ENCODE data around the gene CAPN12. TPM values are rescaled to one million over a fixed set of nuclear protein-coding genes. Genes with fewer than 3 reads are reported as not detected.
A peak's percentile ranks its signal among the peaks of the same experiment; 100 is the strongest.

CAPN12 gene
- total RNA-seq, 1 experiment from 2014 or later: 43.9 TPM

- no peaks in the 10 kb centered on the region for H4K20me1 ChIP-seq (ENCODE audit: insufficient read depth)
- H3K9me3 ChIP-seq (ENCODE audit: insufficient read depth, low read depth): no peaks in the 10 kb centered on the region
- H3K27me3 ChIP-seq (ENCODE audit: insufficient read depth, low read depth): no peaks in the 10 kb centered on the region
- peak overlapping the region; percentile 49; the same call in 1 of the 2 replicates for H3K4me3 ChIP-seq
- ChIA-PET CTCF (no interaction called here), POLR2A (ENCODE audit: unreplicated experiment) (interaction anchor here (0.6 to 0.7 kb wide), 3 partner anchors 95 to 700 kb away, joined by 3 to 6 read pairs (median 5); partner anchors contain the start of genes FBXO17 and RPS16)
- BruUV-seq (replicated peaks): no TSS peak
- intact Hi-C loops (cut with micrococcal nuclease; ENCODE audit: unreplicated experiment): loop anchor here (1.0 to 10.0 kb wide), 2 partner anchors 95 to 221 kb away; partner anchors contain the start of gene ECH1
- TF ChIP-seq EZH2 (IDR thresholded peaks at IDR 0.05; ENCODE audit: low read depth) (no peak), CTCF (conservative IDR thresholded peaks at IDR 0.05) (no peak)
- peak in 1 of 2 experiments; percentile 63 for DNase-seq
- H2AFZ ChIP-seq: no peak overlapping the region
- peaks cover 36% of the 10 kb centered on the region for H3K4me1 ChIP-seq (replicated peaks; ENCODE audit: insufficient read depth)
- H3F3A ChIP-seq (ENCODE audit: insufficient read depth, low read depth): peaks cover 44% of the 10 kb centered on the region
- no peaks in the 10 kb centered on the region for H3K9me2 ChIP-seq (ENCODE audit: insufficient read depth)
- peak overlapping the region; percentile 49 for H3K4me2 ChIP-seq
- H3K36me3 ChIP-seq (ENCODE audit: low read depth): no peaks in the 10 kb centered on the region
- H3K79me2 ChIP-seq (ENCODE audit: low read depth): peaks cover 22% of the 10 kb centered on the region
- H3K27ac ChIP-seq: peak overlapping the region; percentile 41; the same call in 1 of the 2 replicates
These were observed 8.2 kb downstream of the CAPN12 start for GRCh38 chr19:38736036-38736412.

DNA sequence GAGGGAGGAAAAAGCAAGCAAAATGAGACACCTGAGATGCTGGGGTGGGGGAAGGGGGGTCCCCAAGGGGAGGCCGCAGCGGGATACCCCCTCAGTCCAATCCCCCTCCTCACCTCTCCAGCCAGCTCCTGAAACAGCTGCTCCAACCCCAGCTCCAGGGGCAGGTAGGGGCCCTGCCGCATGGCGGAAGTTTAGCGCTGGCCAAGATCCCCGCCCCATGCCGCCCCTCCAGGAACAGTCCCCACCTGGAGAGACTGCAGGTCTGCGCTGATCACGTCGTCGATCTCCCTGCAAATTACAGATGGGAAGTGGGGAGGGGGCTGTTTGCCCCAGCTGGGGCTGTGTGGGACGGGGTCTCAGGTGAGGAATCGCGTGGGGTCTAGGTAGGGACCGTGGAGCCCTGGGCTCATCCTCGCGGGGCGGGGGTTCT, 9.0 kb downstream of the CAPN12 start:
- peak overlapping the region; percentile 68 for H3K4me3 ChIP-seq
- intact Hi-C loops (cut with micrococcal nuclease; ENCODE audit: unreplicated experiment): loop anchor here (10.0 kb wide), 1 partner anchor 220 kb away; no protein-coding TSS in a partner anchor
- peaks cover 41% of the 10 kb centered on the region for H3K4me1 ChIP-seq (replicated peaks; ENCODE audit: insufficient read depth)
- no peaks in the 10 kb centered on the region for H4K20me1 ChIP-seq (ENCODE audit: insufficient read depth)
- ChIA-PET CTCF (no interaction called here), POLR2A (ENCODE audit: unreplicated experiment) (interaction anchor here (0.5 to 1.2 kb wide), 6 partner anchors 57 to 103 kb away, joined by 4 to 12 read pairs (median 6); no protein-coding TSS in a partner anchor)
- H3K27me3 ChIP-seq (ENCODE audit: insufficient read depth, low read depth): no peaks in the 10 kb centered on the region
- H2AFZ ChIP-seq: no peak overlapping the region
- no peaks in the 10 kb centered on the region for H3K9me2 ChIP-seq (ENCODE audit: insufficient read depth)
- peak overlapping the region; percentile 80 for H3K4me2 ChIP-seq
- H3K27ac ChIP-seq: peak overlapping the region; percentile 58
- no peak for TF ChIP-seq CTCF (conservative IDR thresholded peaks at IDR 0.05)
- TF ChIP-seq EZH2 (IDR thresholded peaks at IDR 0.05; ENCODE audit: low read depth): no peak
- H3F3A ChIP-seq (ENCODE audit: insufficient read depth, low read depth): peaks cover 50% of the 10 kb centered on the region
- H3K9me3 ChIP-seq (ENCODE audit: insufficient read depth, low read depth): no peaks in the 10 kb centered on the region
- DNase-seq: peak; percentile 61 to 74
- peaks cover 22% of the 10 kb centered on the region for H3K79me2 ChIP-seq (ENCODE audit: low read depth)
- BruUV-seq (replicated peaks): no TSS peak
- peaks cover 4% of the 10 kb centered on the region; the same call in 1 of the 2 replicates for H3K36me3 ChIP-seq (ENCODE audit: low read depth)

DNA sequence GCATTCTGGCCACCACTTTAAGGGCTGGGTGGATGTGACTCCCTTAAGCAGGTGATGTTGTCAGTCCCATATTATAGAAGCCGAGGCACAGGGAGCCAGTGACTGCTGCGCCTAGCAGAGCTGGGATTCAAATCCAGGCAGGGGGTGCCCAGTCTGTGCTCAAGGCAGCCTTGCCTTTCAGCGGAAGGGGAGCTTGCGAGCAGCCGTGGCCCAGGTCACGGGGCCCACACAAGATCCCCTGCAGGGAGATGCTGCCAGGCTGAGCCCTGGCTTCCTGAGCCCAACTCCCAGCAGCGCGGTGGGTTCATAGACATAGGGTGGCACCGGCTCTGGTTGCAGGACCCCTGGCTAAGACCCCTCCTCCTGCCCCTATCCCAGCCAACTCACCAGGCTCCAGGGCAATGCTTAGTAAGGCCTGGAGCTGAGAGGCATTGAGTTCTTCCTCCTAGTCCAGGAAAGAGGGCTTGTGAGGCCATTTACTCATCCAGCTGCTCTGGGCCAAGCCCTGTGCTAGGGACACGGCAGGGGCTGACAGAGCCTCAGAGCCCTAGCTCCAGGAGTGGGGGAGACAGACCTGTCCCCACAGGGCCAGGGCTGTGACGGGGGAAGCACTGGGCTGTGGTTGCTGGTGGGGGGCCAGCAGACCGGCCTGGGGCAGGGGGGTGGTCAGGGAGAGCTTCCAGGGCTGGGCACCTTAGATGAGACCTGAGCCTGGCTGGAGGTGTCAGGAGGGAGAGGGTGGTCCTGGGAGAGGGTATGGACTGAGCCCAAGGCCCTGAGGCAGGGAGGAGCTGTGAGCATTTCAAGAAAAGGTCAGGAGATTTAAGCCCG, 9.6 kb downstream of the CAPN12 start:
- no peaks in the 10 kb centered on the region for H3K27me3 ChIP-seq (ENCODE audit: insufficient read depth, low read depth)
- H3K27ac ChIP-seq: peak overlapping the region; percentile 58
- TSS peak; percentile 55 for BruUV-seq (replicated peaks)
- H3K9me3 ChIP-seq (ENCODE audit: insufficient read depth, low read depth): no peaks in the 10 kb centered on the region
- H2AFZ ChIP-seq: no peak overlapping the region
- DNase-seq: peak; percentile 51 to 60
- H3K79me2 ChIP-seq (ENCODE audit: low read depth): peaks cover 22% of the 10 kb centered on the region
- ChIA-PET CTCF (no interaction called here), POLR2A (ENCODE audit: unreplicated experiment) (interaction anchor here (0.5 to 1.2 kb wide), 8 partner anchors 57 to 155 kb away, joined by 3 to 12 read pairs (median 6); no protein-coding TSS in a partner anchor)
- TF ChIP-seq EZH2 (IDR thresholded peaks at IDR 0.05; ENCODE audit: low read depth) (no peak), CTCF (conservative IDR thresholded peaks at IDR 0.05) (no peak; the same call in 1 of the 2 replicates)
- intact Hi-C loops (cut with micrococcal nuclease; ENCODE audit: unreplicated experiment): loop anchor here (1.0 to 10.0 kb wide), 4 partner anchors 77 to 220 kb away; partner anchors contain the start of genes MRPS12 and SARS2
- peaks cover 5% of the 10 kb centered on the region; the same call in 1 of the 2 replicates for H3K36me3 ChIP-seq (ENCODE audit: low read depth)
- peak overlapping the region; percentile 80 for H3K4me2 ChIP-seq
- peaks cover 52% of the 10 kb centered on the region for H3F3A ChIP-seq (ENCODE audit: insufficient read depth, low read depth)
- peak overlapping the region; percentile 68 for H3K4me3 ChIP-seq
- no peaks in the 10 kb centered on the region for H3K9me2 ChIP-seq (ENCODE audit: insufficient read depth)
- H3K4me1 ChIP-seq (replicated peaks; ENCODE audit: insufficient read depth): peaks cover 41% of the 10 kb centered on the region
- no peaks in the 10 kb centered on the region for H4K20me1 ChIP-seq (ENCODE audit: insufficient read depth)

Measured in PC-9 (cell line).